HL-60 (cell line): ENCODE results near the gene WDR11.

Experiments
- CTCF ChIP-seq: IDR thresholded peaks from one replicate; pipeline ENCODE4 v1.5.1; 2011; ENCODE audit warnings: low read length, control low read depth, inconsistent platforms; ENCODE audit not compliant: insufficient read depth
- POLR2AphosphoS5 ChIP-seq: IDR thresholded peaks from 2 replicates; pipeline ENCODE4 v1.6.1; 2012; ENCODE audit warnings: low read depth

GRCh38 chr10:120823266-120823665 lies 27.9 kb upstream of the WDR11 start:
- TF ChIP-seq CTCF (no peak), POLR2AphosphoS5 (no peak)
